ENCODE data around the gene GDF15. TPM values are rescaled to one million over a fixed set of nuclear protein-coding genes. Genes with fewer than 3 reads are reported as not detected.
"Not testable (repeated sequence)": the region's sequence is repeated elsewhere in the genome, so short reads cannot be mapped to it uniquely, and the experiment has no call there.

The GDF15 gene
- total RNA-seq, 4 donors from 2014 or later = 1.4 to 2.7 TPM; not detected in 2

GRCh38 chr19:18361646-18362045 is 24.3 kb upstream of the GDF15 start:
- H3K36me3 ChIP-seq = peaks cover 0 to 51% of the 10 kb centered on the region in 2 donors
- DNase-seq (no peak), ATAC-seq (no peak)
- no peaks in the 10 kb centered on the region for H3K9me3 ChIP-seq
- intact Hi-C loops (cut with DNase I; ENCODE audit: low total_unique reads) (no loop called here), in situ Hi-C loops (cut with MboI; ENCODE audit: low sequenced_read_pairs in 4 of 4) (no loop called here)
- no peak overlapping the region for H3K27ac ChIP-seq
- H3K4me1 ChIP-seq = peaks cover 0 to 10% of the 10 kb centered on the region in 2 donors
- no peaks in the 10 kb centered on the region for H3K27me3 ChIP-seq
- no peak overlapping the region for H3K4me3 ChIP-seq
- no peak for TF ChIP-seq CTCF (IDR thresholded peaks at IDR 0.05 in 4 of 5, conservative IDR thresholded peaks at IDR 0.05 in 1 of 5)

GRCh38 chr19:18362934-18363542 is 22.9 kb upstream of the GDF15 start:
- peak overlapping the region in 1 of 4 donors; percentile 66 for H3K27ac ChIP-seq
- in situ Hi-C loops (cut with MboI; ENCODE audit: low sequenced_read_pairs in 4 of 4) = no loop called here

GRCh38 chr19:18363787-18364186 is 22.2 kb upstream of the GDF15 start:
- no peak overlapping the region for H3K4me3 ChIP-seq
- H3K4me1 ChIP-seq = peaks cover 0 to 10% of the 10 kb centered on the region in 2 donors
- in situ Hi-C loops (cut with MboI; ENCODE audit: low sequenced_read_pairs in 4 of 4) = no loop called here
- TF ChIP-seq POLR2A (IDR thresholded peaks at IDR 0.05) = no peak
- TF ChIP-seq CTCF (IDR thresholded peaks at IDR 0.05 in 4 of 5, conservative IDR thresholded peaks at IDR 0.05 in 1 of 5) = no peak
- DNase-seq (no peak), ATAC-seq (no peak)
- H3K27me3 ChIP-seq = no peaks in the 10 kb centered on the region
- H3K27ac ChIP-seq = peak overlapping the region in 3 of 4 donors; percentile 56 to 66 (median 63)
- H3K36me3 ChIP-seq = peaks cover 0 to 39% of the 10 kb centered on the region in 2 donors
- intact Hi-C loops (cut with DNase I; ENCODE audit: low total_unique reads) = no loop called here
- no peaks in the 10 kb centered on the region for H3K9me3 ChIP-seq

More at GRCh38 chr19:18362934-18363542, 22.9 kb upstream of the GDF15 start:
- Histone ChIP-seq H3K9me3 (no peaks in the 10 kb centered on the region), H3K36me3 (peaks cover 0 to 39% of the 10 kb centered on the region in 2 donors), H3K4me3 (no peak overlapping the region), H3K27me3 (no peaks in the 10 kb centered on the region), H3K4me1 (peaks cover 0 to 10% of the 10 kb centered on the region in 2 donors)
- DNase-seq = no peak
- no peak for ATAC-seq
- no peak for TF ChIP-seq POLR2A (IDR thresholded peaks at IDR 0.05)
- TF ChIP-seq CTCF (IDR thresholded peaks at IDR 0.05 in 4 of 5, conservative IDR thresholded peaks at IDR 0.05 in 1 of 5) = no peak
- intact Hi-C loops (cut with DNase I; ENCODE audit: low total_unique reads) = no loop called here

- Histone ChIP-seq H3K27ac (peak overlapping the region; percentile 42 to 66 (median 60)), H3K36me3 (peaks cover 0 to 33% of the 10 kb centered on the region in 2 donors)
- H3K4me1 ChIP-seq; H3K27me3 ChIP-seq; ATAC-seq; H3K4me3 ChIP-seq; DNase-seq; intact Hi-C loops (cut with DNase I; ENCODE audit: low total_unique reads); H3K9me3 ChIP-seq; in situ Hi-C loops (cut with MboI; ENCODE audit: low sequenced_read_pairs in 4 of 4): not testable (repeated sequence)
These were observed 21.6 kb upstream of the GDF15 start for GRCh38 chr19:18364277-18364825.

GRCh38 chr19:18364826-18365528 is 21.0 kb upstream of the GDF15 start:
- intact Hi-C loops (cut with DNase I; ENCODE audit: low total_unique reads) (no loop called here), in situ Hi-C loops (cut with MboI; ENCODE audit: low sequenced_read_pairs in 4 of 4) (no loop called here)
- no peaks in the 10 kb centered on the region for H3K27me3 ChIP-seq
- H3K36me3 ChIP-seq = peaks cover 0 to 27% of the 10 kb centered on the region in 2 donors
- H3K4me3 ChIP-seq = no peak overlapping the region
- peak; percentile 59 to 60 for ATAC-seq
- peaks cover 0 to 10% of the 10 kb centered on the region in 2 donors for H3K4me1 ChIP-seq
- TF ChIP-seq POLR2A (IDR thresholded peaks at IDR 0.05) (no peak), CTCF (IDR thresholded peaks at IDR 0.05 in 4 of 5, conservative IDR thresholded peaks at IDR 0.05 in 1 of 5) (no peak)
- H3K9me3 ChIP-seq = no peaks in the 10 kb centered on the region
- peak overlapping the region; percentile 57 to 66 (median 63) for H3K27ac ChIP-seq
- DNase-seq = peak in 1 of 2 donors; percentile 34
